ENCODE results near the gene PLA2R1.

PLA2R1 gene

GRCh38 chr2:159925975-159926374 lies 136.4 kb downstream of the PLA2R1 start:
- DNase-seq = no peak

GRCh38 chr2:159922563-159922962 lies 139.9 kb downstream of the PLA2R1 start:
- no peak for DNase-seq

- peak; percentile 68 to 71 for DNase-seq
Observed at GRCh38 chr2:159921752-159922404, 140.5 kb downstream of the PLA2R1 start.

GRCh38 chr2:159916511-159916910 lies 145.9 kb downstream of the PLA2R1 start:
- no peak for DNase-seq

- DNase-seq = no peak
Observed at GRCh38 chr2:159913900-159914299, 148.5 kb downstream of the PLA2R1 start.

GRCh38 chr2:159912580-159912979 lies 149.8 kb downstream of the PLA2R1 start:
- DNase-seq = no peak

GRCh38 chr2:159910951-159911350 lies 151.5 kb downstream of the PLA2R1 start:
- no peak for DNase-seq

GRCh38 chr2:159908623-159909022 lies 153.8 kb downstream of the PLA2R1 start:
- no peak for DNase-seq

- no peak for DNase-seq
Observed at GRCh38 chr2:159907909-159908308, 154.5 kb downstream of the PLA2R1 start.

GRCh38 chr2:159905926-159906714 lies 156.3 kb downstream of the PLA2R1 start:
- no peak for DNase-seq

- no peak for DNase-seq
Observed at GRCh38 chr2:159904959-159905305, 157.5 kb downstream of the PLA2R1 start.

- DNase-seq = peak; percentile 78 to 88
Observed at GRCh38 chr2:159904127-159904958, 158.1 kb downstream of the PLA2R1 start, which contains the start of gene LY75. Gene LY75 (minus strand): TSS chr2:159904756.

- DNase-seq = peak; percentile 65 to 78
Observed at GRCh38 chr2:159903443-159904126, 158.8 kb downstream of the PLA2R1 start.

GRCh38 chr2:159902722-159903121 lies 159.7 kb downstream of the PLA2R1 start:
- no peak for DNase-seq

GRCh38 chr2:159900343-159900742 lies 162.1 kb downstream of the PLA2R1 start:
- no peak for DNase-seq

GRCh38 chr2:159898441-159898840 lies 164.0 kb downstream of the PLA2R1 start:
- DNase-seq = no peak

GRCh38 chr2:159897720-159898119 lies 164.7 kb downstream of the PLA2R1 start:
- no peak for DNase-seq

GRCh38 chr2:159897081-159897480 lies 165.3 kb downstream of the PLA2R1 start:
- no peak for DNase-seq

GRCh38 chr2:159895258-159896065 lies 167.0 kb downstream of the PLA2R1 start:
- peak in 1 of 2 donors; percentile 11 for DNase-seq

- no peak for DNase-seq
Observed at GRCh38 chr2:159894145-159894838, 168.1 kb downstream of the PLA2R1 start.
